Measurements from ENCODE around the gene PAX2. TPM values are rescaled to one million over a fixed set of nuclear protein-coding genes. Genes with fewer than 3 reads are reported as not detected.

PAX2 gene
- total RNA-seq, 1 donor from 2014 or later, result 17.4 TPM

DNA sequence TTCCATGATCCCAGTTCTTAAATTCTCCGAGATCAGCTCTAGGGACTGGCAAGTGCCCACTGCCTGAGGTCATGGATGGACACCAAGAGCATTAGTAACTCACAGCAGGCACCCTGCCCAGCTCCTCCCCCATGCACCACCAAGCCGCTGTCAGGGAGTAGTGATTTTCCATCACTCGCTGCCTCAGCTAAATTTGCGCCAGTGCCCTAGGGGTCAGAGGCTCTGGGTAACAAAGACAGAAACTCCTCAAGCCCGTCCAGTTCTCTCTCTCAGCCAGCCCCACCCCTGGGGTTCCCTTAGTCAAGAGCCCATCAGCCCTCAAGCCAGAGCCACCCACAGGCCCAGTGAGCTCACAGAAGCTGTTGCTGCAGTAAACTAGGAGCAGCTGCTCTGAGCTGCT, 30.0 kb downstream of the PAX2 start:
- no peaks in the 10 kb centered on the region for H3K9me3 Mint-ChIP-seq (ENCODE audit: unreplicated experiment)
- TF ChIP-seq, protein P1, sequence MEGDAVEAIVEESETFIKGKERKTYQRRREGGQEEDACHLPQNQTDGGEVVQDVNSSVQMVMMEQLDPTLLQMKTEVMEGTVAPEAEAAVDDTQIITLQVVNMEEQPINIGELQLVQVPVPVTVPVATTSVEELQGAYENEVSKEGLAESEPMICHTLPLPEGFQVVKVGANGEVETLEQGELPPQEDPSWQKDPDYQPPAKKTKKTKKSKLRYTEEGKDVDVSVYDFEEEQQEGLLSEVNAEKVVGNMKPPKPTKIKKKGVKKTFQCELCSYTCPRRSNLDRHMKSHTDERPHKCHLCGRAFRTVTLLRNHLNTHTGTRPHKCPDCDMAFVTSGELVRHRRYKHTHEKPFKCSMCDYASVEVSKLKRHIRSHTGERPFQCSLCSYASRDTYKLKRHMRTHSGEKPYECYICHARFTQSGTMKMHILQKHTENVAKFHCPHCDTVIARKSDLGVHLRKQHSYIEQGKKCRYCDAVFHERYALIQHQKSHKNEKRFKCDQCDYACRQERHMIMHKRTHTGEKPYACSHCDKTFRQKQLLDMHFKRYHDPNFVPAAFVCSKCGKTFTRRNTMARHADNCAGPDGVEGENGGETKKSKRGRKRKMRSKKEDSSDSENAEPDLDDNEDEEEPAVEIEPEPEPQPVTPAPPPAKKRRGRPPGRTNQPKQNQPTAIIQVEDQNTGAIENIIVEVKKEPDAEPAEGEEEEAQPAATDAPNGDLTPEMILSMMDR (IDR thresholded peaks at IDR 0.05; ENCODE audit: unreplicated experiment), result no peak
- peaks cover 36% of the 10 kb centered on the region for H3K36me3 Mint-ChIP-seq (ENCODE audit: low read depth, unreplicated experiment)
- peaks cover 10% of the 10 kb centered on the region for H3K27me3 Mint-ChIP-seq (ENCODE audit: unreplicated experiment)
- no peak overlapping the region for H3K27ac Mint-ChIP-seq (ENCODE audit: unreplicated experiment)
- no peak for DNase-seq (ENCODE audit: low spot score)
- H3K4me3 Mint-ChIP-seq (ENCODE audit: unreplicated experiment), result peak overlapping the region; percentile 21
- peaks cover 37% of the 10 kb centered on the region for H3K4me1 Mint-ChIP-seq (ENCODE audit: unreplicated experiment)

DNA sequence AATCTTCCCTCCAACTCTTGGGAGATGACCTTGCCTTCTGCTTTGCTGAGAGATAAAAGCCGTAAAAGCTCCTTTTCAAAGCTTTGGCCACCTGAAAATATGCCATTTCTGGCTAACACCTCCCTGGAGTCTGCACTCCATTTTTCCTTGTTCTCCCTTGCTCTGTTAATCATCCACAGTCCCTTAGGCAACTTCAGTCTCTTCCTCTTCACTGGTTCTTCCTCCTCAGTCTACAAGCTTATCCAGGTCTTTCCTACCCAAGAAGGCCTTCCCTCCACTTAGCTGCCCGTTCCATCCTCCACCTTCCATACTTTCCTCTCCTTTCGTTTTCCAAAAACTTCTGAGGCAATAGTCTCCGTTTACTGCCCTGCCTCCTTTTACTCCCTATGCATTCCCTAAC, 30.5 kb downstream of the PAX2 start:
- Mint-ChIP-seq H3K36me3 (ENCODE audit: low read depth, unreplicated experiment) (peaks cover 36% of the 10 kb centered on the region), H3K27me3 (ENCODE audit: unreplicated experiment) (peaks cover 10% of the 10 kb centered on the region), H3K27ac (ENCODE audit: unreplicated experiment) (no peak overlapping the region), H3K4me1 (ENCODE audit: unreplicated experiment) (peaks cover 36% of the 10 kb centered on the region), H3K4me3 (ENCODE audit: unreplicated experiment) (no peak overlapping the region), H3K9me3 (ENCODE audit: unreplicated experiment) (no peaks in the 10 kb centered on the region)
- TF ChIP-seq, protein P1 (IDR thresholded peaks at IDR 0.05; ENCODE audit: unreplicated experiment), result no peak
- DNase-seq (ENCODE audit: low spot score), result no peak

DNA sequence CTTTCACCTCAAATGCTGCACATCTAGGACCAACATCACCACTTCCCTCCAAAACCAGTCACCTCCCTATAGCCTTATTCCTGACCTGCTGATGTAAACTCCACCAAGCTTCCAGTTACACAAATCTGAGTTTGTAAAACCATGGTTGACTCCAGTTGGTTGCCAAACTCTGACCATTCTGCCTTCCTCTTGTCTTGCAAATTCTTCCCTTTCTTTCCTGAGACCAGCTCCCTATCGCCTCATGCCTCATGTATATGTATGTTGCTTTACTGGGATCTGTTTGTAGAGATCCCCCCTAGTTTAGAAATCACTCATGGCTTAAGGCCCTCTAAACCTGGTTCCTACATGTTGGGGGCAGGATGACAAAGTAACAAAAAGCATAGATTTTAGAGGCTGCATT, 31.3 kb downstream of the PAX2 start:
- no peak for DNase-seq (ENCODE audit: low spot score)
- TF ChIP-seq, protein P1 (IDR thresholded peaks at IDR 0.05; ENCODE audit: unreplicated experiment), result no peak
- peaks cover 36% of the 10 kb centered on the region for H3K36me3 Mint-ChIP-seq (ENCODE audit: low read depth, unreplicated experiment)
- H3K4me1 Mint-ChIP-seq (ENCODE audit: unreplicated experiment), result peaks cover 31% of the 10 kb centered on the region
- H3K27ac Mint-ChIP-seq (ENCODE audit: unreplicated experiment), result no peak overlapping the region
- H3K9me3 Mint-ChIP-seq (ENCODE audit: unreplicated experiment), result no peaks in the 10 kb centered on the region
- H3K4me3 Mint-ChIP-seq (ENCODE audit: unreplicated experiment), result no peak overlapping the region
- peaks cover 10% of the 10 kb centered on the region for H3K27me3 Mint-ChIP-seq (ENCODE audit: unreplicated experiment)

DNA sequence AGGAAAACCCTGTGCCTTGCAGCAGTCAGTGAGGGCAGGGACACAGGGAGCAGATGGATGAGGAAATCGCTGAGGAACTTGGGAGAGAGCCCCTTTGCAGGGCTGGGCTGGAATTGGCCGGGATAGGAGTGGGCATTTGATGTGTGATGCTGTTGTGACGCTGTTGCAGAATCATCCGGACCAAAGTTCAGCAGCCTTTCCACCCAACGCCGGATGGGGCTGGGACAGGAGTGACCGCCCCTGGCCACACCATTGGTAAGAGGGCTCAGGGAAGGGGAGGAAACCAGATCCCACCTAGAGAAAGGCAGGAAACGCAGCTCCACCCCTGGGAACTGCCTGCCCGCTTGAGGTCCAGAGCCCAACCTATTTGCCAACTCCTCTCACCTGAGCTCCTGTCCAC, 33.9 kb downstream of the PAX2 start:
- H3K4me3 Mint-ChIP-seq (ENCODE audit: unreplicated experiment), result no peak overlapping the region
- no peak overlapping the region for H3K27ac Mint-ChIP-seq (ENCODE audit: unreplicated experiment)
- DNase-seq (ENCODE audit: low spot score), result no peak
- peaks cover 27% of the 10 kb centered on the region for H3K4me1 Mint-ChIP-seq (ENCODE audit: unreplicated experiment)
- TF ChIP-seq, protein P1 (IDR thresholded peaks at IDR 0.05; ENCODE audit: unreplicated experiment), result no peak
- peaks cover 14% of the 10 kb centered on the region for H3K27me3 Mint-ChIP-seq (ENCODE audit: unreplicated experiment)
- no peaks in the 10 kb centered on the region for H3K9me3 Mint-ChIP-seq (ENCODE audit: unreplicated experiment)
- peaks cover 45% of the 10 kb centered on the region for H3K36me3 Mint-ChIP-seq (ENCODE audit: low read depth, unreplicated experiment)

DNA sequence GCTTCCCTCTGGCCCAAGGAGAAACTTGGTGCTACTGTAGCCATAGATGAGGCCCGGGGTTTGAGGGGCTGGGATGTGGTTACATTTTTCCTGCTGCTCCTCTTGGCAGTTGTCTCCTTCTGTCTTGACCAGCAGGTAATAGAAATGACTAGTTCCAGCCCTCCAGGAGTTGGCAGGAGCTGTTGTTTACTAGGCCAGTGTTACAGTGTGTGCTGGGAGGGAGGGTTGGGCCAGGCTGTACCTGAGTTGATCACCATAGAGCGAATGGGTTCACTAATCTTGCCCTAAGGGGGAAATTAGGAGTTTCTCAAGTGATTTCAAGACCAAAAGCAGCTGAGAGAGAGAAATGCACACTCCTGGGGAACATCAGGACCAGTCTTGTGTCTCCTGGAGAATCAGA, 34.9 kb downstream of the PAX2 start:
- Mint-ChIP-seq H3K4me3 (ENCODE audit: unreplicated experiment) (no peak overlapping the region), H3K36me3 (ENCODE audit: low read depth, unreplicated experiment) (peaks cover 44% of the 10 kb centered on the region), H3K27me3 (ENCODE audit: unreplicated experiment) (peaks cover 14% of the 10 kb centered on the region), H3K4me1 (ENCODE audit: unreplicated experiment) (peaks cover 17% of the 10 kb centered on the region), H3K27ac (ENCODE audit: unreplicated experiment) (no peak overlapping the region), H3K9me3 (ENCODE audit: unreplicated experiment) (no peaks in the 10 kb centered on the region)
- no peak for DNase-seq (ENCODE audit: low spot score)
- TF ChIP-seq, protein P1 (IDR thresholded peaks at IDR 0.05; ENCODE audit: unreplicated experiment), result no peak
